ENCODE data around the gene MRTFB.
A peak's percentile ranks its signal among the peaks of the same experiment; 100 is the strongest.

MRTFB gene

GRCh38 chr16:14225457-14225856 is 154.3 kb downstream of the MRTFB start:
- TF ChIP-seq ZFP30 (CRISPR knock-in tag; IDR thresholded peaks at IDR 0.05) (no peak), TOX (CRISPR knock-in tag; IDR thresholded peaks at IDR 0.05; ENCODE audit: borderline replicate concordance) (no peak), TCF4 (CRISPR knock-in tag; IDR thresholded peaks at IDR 0.05; ENCODE audit: borderline replicate concordance) (no peak), BACH2 (CRISPR knock-in tag; IDR thresholded peaks at IDR 0.05; ENCODE audit: borderline replicate concordance) (no peak), RARB (CRISPR knock-in tag; IDR thresholded peaks at IDR 0.05) (no peak), CSRNP3 (CRISPR knock-in tag; IDR thresholded peaks at IDR 0.05) (no peak), ZFP3 (CRISPR knock-in tag; IDR thresholded peaks at IDR 0.05) (no peak), CSDC2 (CRISPR knock-in tag; IDR thresholded peaks at IDR 0.05) (no peak), ISL1 (CRISPR knock-in tag; IDR thresholded peaks at IDR 0.05) (no peak)

GRCh38 chr16:14232106-14232864 is 161.2 kb downstream of the MRTFB start:
- no peak for TF ChIP-seq GLIS3 (CRISPR knock-in tag; IDR thresholded peaks at IDR 0.05)
- TF ChIP-seq ZFP30 (CRISPR knock-in tag; IDR thresholded peaks at IDR 0.05) = no peak
- no peak for TF ChIP-seq ISL1 (CRISPR knock-in tag; IDR thresholded peaks at IDR 0.05)
- no peak for TF ChIP-seq POU6F1 (CRISPR knock-in tag; IDR thresholded peaks at IDR 0.05; ENCODE audit: borderline replicate concordance, low read depth)
- no peak for TF ChIP-seq OSR1 (CRISPR knock-in tag; IDR thresholded peaks at IDR 0.05)
- no peak for TF ChIP-seq ZFP3 (CRISPR knock-in tag; IDR thresholded peaks at IDR 0.05)
- no peak for TF ChIP-seq RARB (CRISPR knock-in tag; IDR thresholded peaks at IDR 0.05)
- no peak for TF ChIP-seq PPARA (CRISPR knock-in tag; IDR thresholded peaks at IDR 0.05; ENCODE audit: borderline replicate concordance)
- no peak for TF ChIP-seq TSHZ2 (CRISPR knock-in tag; IDR thresholded peaks at IDR 0.05)
- no peak for TF ChIP-seq ZNF8 (CRISPR knock-in tag; IDR thresholded peaks at IDR 0.05)
- TF ChIP-seq PATZ1 (CRISPR knock-in tag; IDR thresholded peaks at IDR 0.05; ENCODE audit: borderline replicate concordance) = no peak
- no peak for TF ChIP-seq CSRNP3 (CRISPR knock-in tag; IDR thresholded peaks at IDR 0.05)
- no peak for TF ChIP-seq ZC3H10 (CRISPR knock-in tag; IDR thresholded peaks at IDR 0.05)
- ATAC-seq = peak; percentile 39; the same call in 2 of the 3 replicates

More at GRCh38 chr16:14225457-14225856, 154.3 kb downstream of the MRTFB start:
- ATAC-seq = no peak

GRCh38 chr16:14236401-14236800 is 165.3 kb downstream of the MRTFB start:
- no peak for TF ChIP-seq SNAI2 (CRISPR knock-in tag; IDR thresholded peaks at IDR 0.05)
- TF ChIP-seq CREB5 (CRISPR knock-in tag; IDR thresholded peaks at IDR 0.05; ENCODE audit: low read depth) = no peak
- no peak for TF ChIP-seq GLIS3 (CRISPR knock-in tag; IDR thresholded peaks at IDR 0.05)
- TF ChIP-seq ZNF8 (CRISPR knock-in tag; IDR thresholded peaks at IDR 0.05) = no peak
- no peak for TF ChIP-seq RARB (CRISPR knock-in tag; IDR thresholded peaks at IDR 0.05)
- TF ChIP-seq ZC3H10 (CRISPR knock-in tag; IDR thresholded peaks at IDR 0.05) = no peak
- TF ChIP-seq PATZ1 (CRISPR knock-in tag; IDR thresholded peaks at IDR 0.05; ENCODE audit: borderline replicate concordance) = no peak
- no peak for ATAC-seq
